PFSK-1 (cell line): ENCODE results near the gene RALGPS1.

Experiments
- FOXP2 ChIP-seq: optimal IDR thresholded peaks from 2 replicates; pipeline ENCODE3; 2011; ENCODE audit warnings: borderline replicate concordance, control low read depth, inconsistent platforms; ENCODE audit not compliant: insufficient read depth; ENCODE audit errors: extremely low read length, extremely low read depth
- POLR2AphosphoS5 ChIP-seq: IDR thresholded peaks from 2 replicates; pipeline ENCODE4 v1.6.1; 2012; ENCODE audit warnings: low read depth, mild to moderate bottlenecking, control low read depth, low read length, moderate library complexity
- SIN3A ChIP-seq: IDR thresholded peaks from 2 replicates; pipeline ENCODE4 v1.6.1; 2012; ENCODE audit warnings: mild to moderate bottlenecking, low read length, moderate library complexity, borderline replicate concordance; ENCODE audit not compliant: insufficient read depth
- TAF1 ChIP-seq: IDR thresholded peaks from 2 replicates; pipeline ENCODE4 v1.6.1; 2012; ENCODE audit warnings: low read length, control low read depth, borderline replicate concordance; ENCODE audit not compliant: insufficient read depth
- TF ChIP-seq, protein P1 (sequence below), 2 experiments: IDR thresholded peaks; 2 replicates each; pipeline versions ENCODE4 v1.6.1 to v1.8.0; 2011 to 2012; ENCODE audit warnings: low read depth in 2 of 2, low read length in 2 of 2, control low read depth in 1 of 2, inconsistent platforms in 1 of 2, mild to moderate bottlenecking in 1 of 2, moderate library complexity in 1 of 2; ENCODE audit not compliant: insufficient read depth in 1 of 2

Gene RALGPS1

DNA sequence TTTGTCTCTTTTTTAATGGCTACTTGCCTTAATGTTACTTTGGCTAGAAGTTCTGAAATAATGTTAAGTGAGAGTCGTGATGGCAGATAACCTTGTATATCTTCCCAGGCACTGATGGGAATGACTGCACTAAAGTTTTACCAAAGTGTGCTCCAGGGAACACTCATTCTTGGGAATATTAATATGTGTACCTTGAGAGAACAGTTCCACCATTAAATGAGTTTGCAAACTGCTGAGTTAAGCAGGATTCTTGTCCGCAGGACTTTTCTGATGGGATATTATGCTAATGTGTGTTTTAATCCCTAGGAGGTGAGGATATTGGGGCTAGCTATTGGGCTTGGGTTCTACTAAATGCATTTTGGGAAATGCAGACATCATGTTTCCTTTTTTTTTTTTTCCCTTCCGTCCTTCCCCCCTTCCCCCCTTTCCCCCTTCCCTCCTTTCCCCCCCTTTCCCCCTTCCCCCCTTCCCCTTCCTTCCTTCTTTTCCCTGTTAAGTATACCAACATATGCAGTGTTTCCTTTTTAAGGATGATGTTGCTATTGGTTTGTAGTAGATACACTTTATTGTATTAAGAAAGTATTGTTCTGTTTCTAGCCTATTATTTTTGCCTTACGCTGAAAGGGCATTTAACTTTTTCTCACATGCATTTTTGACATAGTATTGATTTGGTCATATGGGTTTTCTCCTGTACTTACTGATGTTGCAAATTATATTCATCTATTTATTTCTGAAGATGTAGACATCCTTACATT, 38.6 kb upstream of the RALGPS1 start:
- TF ChIP-seq POLR2AphosphoS5 = no peak
- no peak for TF ChIP-seq SIN3A
- TF ChIP-seq FOXP2 = no peak
- TF ChIP-seq, protein P1, sequence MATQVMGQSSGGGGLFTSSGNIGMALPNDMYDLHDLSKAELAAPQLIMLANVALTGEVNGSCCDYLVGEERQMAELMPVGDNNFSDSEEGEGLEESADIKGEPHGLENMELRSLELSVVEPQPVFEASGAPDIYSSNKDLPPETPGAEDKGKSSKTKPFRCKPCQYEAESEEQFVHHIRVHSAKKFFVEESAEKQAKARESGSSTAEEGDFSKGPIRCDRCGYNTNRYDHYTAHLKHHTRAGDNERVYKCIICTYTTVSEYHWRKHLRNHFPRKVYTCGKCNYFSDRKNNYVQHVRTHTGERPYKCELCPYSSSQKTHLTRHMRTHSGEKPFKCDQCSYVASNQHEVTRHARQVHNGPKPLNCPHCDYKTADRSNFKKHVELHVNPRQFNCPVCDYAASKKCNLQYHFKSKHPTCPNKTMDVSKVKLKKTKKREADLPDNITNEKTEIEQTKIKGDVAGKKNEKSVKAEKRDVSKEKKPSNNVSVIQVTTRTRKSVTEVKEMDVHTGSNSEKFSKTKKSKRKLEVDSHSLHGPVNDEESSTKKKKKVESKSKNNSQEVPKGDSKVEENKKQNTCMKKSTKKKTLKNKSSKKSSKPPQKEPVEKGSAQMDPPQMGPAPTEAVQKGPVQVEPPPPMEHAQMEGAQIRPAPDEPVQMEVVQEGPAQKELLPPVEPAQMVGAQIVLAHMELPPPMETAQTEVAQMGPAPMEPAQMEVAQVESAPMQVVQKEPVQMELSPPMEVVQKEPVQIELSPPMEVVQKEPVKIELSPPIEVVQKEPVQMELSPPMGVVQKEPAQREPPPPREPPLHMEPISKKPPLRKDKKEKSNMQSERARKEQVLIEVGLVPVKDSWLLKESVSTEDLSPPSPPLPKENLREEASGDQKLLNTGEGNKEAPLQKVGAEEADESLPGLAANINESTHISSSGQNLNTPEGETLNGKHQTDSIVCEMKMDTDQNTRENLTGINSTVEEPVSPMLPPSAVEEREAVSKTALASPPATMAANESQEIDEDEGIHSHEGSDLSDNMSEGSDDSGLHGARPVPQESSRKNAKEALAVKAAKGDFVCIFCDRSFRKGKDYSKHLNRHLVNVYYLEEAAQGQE (IDR thresholded peaks at IDR 0.05; ENCODE audit: insufficient read depth in 1 of 2, low read depth in 2 of 2, low read length in 2 of 2) = no peak
- TF ChIP-seq TAF1 = no peak

DNA sequence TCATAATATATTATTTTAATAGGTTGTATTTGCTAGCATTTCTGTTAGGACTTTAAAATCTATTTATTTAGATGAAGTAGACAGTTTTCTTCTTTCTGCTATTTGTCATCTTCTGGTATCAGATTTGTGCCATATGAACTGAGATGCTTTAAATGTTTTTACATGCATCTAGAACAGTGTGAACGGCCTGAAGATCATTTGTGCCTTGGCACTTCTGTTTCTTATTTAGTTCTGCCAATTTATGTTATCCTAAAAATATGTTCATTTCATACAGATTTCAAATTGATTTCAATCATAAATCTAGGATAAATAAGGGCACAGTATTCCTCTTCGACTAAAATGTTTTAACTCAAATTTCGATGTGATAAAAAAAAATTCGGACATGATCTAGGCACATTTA, 38.1 kb upstream of the RALGPS1 start:
- TF ChIP-seq POLR2AphosphoS5 = no peak
- no peak for TF ChIP-seq TAF1
- TF ChIP-seq, protein P1 (IDR thresholded peaks at IDR 0.05; ENCODE audit: insufficient read depth in 1 of 2, low read depth in 2 of 2, low read length in 2 of 2) = no peak
- TF ChIP-seq FOXP2 = no peak

DNA sequence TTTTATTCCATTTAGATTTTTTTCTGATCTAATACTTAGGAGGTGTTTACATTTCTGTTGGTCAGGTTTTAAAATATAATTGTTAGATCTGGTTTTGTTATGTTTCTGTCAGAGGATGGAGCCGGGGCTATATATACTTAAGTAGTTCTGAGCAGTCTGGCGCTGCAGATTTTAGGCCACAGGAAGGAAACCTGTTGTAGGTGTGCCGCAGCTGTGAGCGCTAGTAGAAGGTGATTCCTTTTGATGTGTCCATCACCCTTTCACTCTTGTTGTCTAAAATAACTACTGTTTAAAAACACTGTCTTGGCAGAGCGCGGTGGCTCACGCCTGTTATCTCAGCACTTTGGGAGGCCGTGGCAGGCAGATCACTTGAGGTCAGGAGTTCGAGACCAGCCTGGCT, 37.2 kb upstream of the RALGPS1 start:
- TF ChIP-seq, protein P1 (IDR thresholded peaks at IDR 0.05; ENCODE audit: insufficient read depth in 1 of 2, low read depth in 2 of 2, low read length in 2 of 2) = no peak
- TF ChIP-seq TAF1 (no peak), POLR2AphosphoS5 (no peak), SIN3A (no peak), FOXP2 (no peak)

DNA sequence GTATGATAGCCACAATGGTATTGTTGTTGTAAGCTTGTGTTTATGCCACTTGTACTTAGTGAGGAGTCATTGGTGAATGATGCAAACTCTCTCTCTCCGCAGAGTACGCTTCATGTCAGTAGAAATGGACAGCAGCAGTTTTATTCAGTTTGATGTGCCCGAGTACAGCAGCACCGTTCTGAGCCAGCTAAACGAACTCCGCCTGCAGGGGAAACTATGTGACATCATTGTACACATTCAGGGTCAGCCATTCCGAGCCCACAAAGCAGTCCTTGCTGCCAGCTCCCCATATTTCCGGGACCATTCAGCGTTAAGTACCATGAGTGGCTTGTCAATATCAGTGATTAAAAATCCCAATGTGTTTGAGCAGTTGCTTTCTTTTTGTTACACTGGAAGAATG, 35.3 kb upstream of the RALGPS1 start:
- TF ChIP-seq POLR2AphosphoS5 = no peak
- no peak for TF ChIP-seq FOXP2

DNA sequence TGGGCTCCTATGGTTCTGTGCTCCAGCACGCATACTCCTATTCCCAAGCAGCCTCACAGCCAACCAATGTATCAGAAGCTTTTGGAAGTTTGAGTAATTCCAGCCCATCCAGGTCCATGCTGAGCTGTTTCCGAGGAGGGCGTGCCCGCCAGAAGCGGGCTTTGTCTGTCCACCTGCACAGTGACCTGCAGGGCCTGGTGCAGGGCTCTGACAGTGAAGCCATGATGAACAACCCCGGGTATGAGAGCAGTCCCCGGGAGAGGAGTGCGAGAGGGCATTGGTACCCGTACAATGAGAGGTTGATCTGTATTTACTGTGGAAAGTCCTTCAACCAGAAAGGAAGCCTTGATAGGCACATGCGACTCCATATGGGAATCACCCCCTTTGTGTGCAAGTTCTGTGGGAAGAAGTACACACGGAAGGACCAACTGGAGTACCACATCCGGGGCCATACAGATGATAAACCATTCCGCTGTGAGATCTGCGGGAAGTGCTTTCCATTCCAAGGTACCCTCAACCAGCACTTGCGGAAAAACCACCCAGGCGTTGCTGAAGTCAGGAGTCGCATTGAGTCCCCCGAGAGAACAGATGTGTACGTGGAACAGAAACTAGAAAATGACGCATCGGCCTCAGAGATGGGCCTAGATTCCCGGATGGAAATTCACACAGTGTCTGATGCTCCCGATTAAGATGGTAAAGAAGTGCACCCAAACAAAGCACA, 34.2 kb upstream of the RALGPS1 start:
- TF ChIP-seq, protein P1 (IDR thresholded peaks at IDR 0.05; ENCODE audit: insufficient read depth in 1 of 2, low read depth in 2 of 2, low read length in 2 of 2) = no peak
- TF ChIP-seq SIN3A (no peak), FOXP2 (no peak), TAF1 (no peak), POLR2AphosphoS5 (no peak)
